Type B pancreatic cell (in vitro differentiated cells): ENCODE data around the gene UBE2O. TPM values are rescaled to one million over a fixed set of nuclear protein-coding genes. Genes with fewer than 3 reads are reported as not detected.
A peak's percentile ranks its signal among the peaks of the same experiment; 100 is the strongest.

Source experiments
- DNase-seq: peaks from one replicate; pipeline ENCODE4 v3.0.0; 2021; ENCODE audit warnings: mixed read lengths; ENCODE audit not compliant: unreplicated experiment; ENCODE audit errors: extremely low spot score
- H3K27ac Mint-ChIP-seq: 2 replicates; pipeline ENCODE4 v1.8.0; 2021; ENCODE audit warnings: mild to moderate bottlenecking, mixed read lengths
- H3K27me3 Mint-ChIP-seq: 2 replicates; pipeline ENCODE4 v1.8.0; 2021; ENCODE audit warnings: mixed read lengths
- H3K36me3 Mint-ChIP-seq: 2 replicates; pipeline ENCODE4 v1.8.0; 2021; ENCODE audit warnings: mixed read lengths
- H3K4me1 Mint-ChIP-seq: one replicate; pipeline ENCODE4 v1.8.0; 2021; ENCODE audit warnings: mixed read lengths; ENCODE audit not compliant: unreplicated experiment
- H3K4me3 Mint-ChIP-seq: 2 replicates; pipeline ENCODE4 v1.8.0; 2021; ENCODE audit warnings: mild to moderate bottlenecking, mixed read lengths
- H3K9me3 Mint-ChIP-seq: 2 replicates; pipeline ENCODE4 v1.8.0; 2021; ENCODE audit warnings: mixed read lengths
- total RNA-seq: library from RNA; stranded (reverse); gene quantifications from 2 replicates; pipeline ENCODE4 v1.2.1, GENCODE V29; 2021; ENCODE audit warnings: low replicate concordance
- TF ChIP-seq, protein P1 (sequence below): fragments of 200-600 bp; sonication (generic); conservative IDR thresholded peaks from 2 replicates; pipeline ENCODE4 v1.5.0; 2021; ENCODE audit warnings: antibody characterized with exemption, mild to moderate bottlenecking

UBE2O gene
- total RNA-seq, 1 donor from 2014 or later, result 51.5 TPM

DNA sequence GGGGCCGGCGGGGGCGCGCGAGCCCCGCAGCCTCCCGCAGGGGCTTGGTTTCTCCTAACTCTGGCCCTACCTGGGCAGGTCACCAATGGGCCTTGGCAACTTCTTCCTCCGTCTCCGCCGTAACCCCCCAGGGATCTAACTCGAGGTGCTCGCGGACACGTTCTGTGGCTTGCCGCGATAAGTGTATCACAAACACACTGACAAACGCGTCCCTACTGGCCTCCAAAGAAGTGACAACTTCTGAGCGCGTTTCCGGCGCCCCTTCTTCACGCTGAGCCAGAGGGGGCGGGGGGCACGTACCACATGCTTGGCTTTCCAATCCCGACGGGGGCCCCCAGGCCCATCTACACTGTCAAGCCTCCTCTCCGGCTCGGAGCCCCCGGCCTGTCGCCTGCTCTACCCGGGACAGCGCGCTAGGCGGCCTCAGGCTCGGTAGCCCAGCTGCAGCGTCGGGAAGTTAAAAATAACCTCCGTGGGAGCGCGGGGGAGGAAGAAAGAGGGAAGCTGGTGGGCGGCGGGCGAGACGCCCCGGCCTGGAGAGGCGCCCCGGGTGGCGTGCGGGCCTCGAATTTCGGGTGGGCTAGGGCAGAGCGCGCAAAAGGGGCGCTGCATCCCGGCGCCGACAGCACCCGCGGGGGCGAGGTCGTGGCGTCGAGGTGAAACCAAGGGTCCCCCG, 69.3 kb downstream of the UBE2O start:
- TF ChIP-seq, protein P1, sequence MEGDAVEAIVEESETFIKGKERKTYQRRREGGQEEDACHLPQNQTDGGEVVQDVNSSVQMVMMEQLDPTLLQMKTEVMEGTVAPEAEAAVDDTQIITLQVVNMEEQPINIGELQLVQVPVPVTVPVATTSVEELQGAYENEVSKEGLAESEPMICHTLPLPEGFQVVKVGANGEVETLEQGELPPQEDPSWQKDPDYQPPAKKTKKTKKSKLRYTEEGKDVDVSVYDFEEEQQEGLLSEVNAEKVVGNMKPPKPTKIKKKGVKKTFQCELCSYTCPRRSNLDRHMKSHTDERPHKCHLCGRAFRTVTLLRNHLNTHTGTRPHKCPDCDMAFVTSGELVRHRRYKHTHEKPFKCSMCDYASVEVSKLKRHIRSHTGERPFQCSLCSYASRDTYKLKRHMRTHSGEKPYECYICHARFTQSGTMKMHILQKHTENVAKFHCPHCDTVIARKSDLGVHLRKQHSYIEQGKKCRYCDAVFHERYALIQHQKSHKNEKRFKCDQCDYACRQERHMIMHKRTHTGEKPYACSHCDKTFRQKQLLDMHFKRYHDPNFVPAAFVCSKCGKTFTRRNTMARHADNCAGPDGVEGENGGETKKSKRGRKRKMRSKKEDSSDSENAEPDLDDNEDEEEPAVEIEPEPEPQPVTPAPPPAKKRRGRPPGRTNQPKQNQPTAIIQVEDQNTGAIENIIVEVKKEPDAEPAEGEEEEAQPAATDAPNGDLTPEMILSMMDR, result peak; percentile 63
- no peak for DNase-seq

DNA sequence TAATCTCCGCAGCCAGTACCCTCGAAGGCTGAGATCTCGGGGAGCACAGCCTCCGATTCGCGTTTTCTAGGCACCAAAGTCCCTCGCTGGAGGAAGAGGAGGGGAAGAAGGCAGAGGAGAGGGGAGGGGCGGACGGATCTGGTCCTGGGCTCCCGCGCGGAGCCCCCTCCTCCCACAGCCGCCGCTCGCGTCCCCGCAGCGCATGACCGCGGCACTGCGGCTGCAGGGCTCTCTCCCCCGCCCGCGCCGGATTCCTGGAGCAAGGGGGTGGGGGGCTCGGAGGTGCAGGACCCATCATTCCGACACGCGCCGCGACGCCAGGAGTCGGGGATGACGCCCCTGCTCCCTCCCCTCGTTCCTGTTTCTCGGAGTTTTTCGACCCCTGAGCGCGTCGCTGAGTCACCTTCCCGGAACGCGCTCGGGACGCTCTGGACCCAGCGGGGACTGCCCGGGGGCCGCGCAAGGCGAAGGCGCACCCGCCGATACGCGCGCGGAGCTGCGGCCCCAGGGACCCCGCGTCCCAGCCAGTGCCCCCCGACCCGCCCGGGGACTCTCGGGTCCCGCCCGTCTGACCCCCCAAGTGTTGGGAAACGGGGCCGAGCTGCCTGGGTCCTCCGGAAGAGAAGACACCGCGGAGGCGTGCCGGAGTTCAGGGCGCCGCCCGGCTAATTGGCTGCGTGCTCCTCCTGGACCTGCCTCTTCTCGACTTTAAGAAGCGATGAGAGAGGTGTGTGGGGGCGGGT, 70.0 kb downstream of the UBE2O start:
- Mint-ChIP-seq H3K27me3 (peaks cover 7% of the 10 kb centered on the region), H3K27ac (peak overlapping the region; percentile 71), H3K4me1 (peaks cover 18% of the 10 kb centered on the region), H3K36me3 (no peaks in the 10 kb centered on the region), H3K9me3 (peaks cover 4% of the 10 kb centered on the region), H3K4me3 (peak overlapping the region; percentile 93)
- DNase-seq, result no peak
- TF ChIP-seq, protein P1, result no peak

More for the DNA sequence above, 69.3 kb downstream of the UBE2O start:
- Mint-ChIP-seq H3K4me1 (peaks cover 15% of the 10 kb centered on the region), H3K27ac (peak overlapping the region; percentile 80), H3K9me3 (peaks cover under 1% of the 10 kb centered on the region), H3K4me3 (peak overlapping the region; percentile 93), H3K27me3 (peaks cover 7% of the 10 kb centered on the region), H3K36me3 (no peaks in the 10 kb centered on the region)

DNA sequence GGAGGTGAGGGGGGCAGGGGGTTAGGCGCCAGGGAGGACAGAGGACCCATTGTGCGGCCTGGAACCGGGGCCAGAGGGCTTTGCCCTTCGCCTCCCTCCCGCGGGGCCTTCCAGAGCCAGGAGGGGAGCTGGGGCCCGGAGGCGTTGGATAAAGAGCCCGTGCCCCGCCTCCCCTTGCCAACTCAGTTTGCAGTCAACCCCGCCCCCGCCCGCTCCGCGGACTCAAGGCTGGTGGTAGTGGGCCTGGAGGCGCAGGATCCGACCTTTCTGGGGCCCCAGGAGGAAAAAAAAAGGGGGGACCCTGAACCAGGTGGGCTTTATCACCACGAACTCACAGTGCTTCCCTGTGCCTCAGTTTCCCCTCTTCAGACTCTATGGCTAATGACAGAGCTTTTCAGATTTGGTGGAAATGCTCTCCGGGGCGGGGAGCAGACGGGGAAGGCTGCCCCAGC, 70.6 kb downstream of the UBE2O start:
- peaks cover 7% of the 10 kb centered on the region for H3K9me3 Mint-ChIP-seq
- H3K36me3 Mint-ChIP-seq, result peaks cover 3% of the 10 kb centered on the region
- H3K4me1 Mint-ChIP-seq, result peaks cover 21% of the 10 kb centered on the region
- H3K4me3 Mint-ChIP-seq, result peak overlapping the region; percentile 93
- DNase-seq, result peak; percentile 81
- peak overlapping the region; percentile 71 for H3K27ac Mint-ChIP-seq
- TF ChIP-seq, protein P1, result no peak
- H3K27me3 Mint-ChIP-seq, result peaks cover 9% of the 10 kb centered on the region

DNA sequence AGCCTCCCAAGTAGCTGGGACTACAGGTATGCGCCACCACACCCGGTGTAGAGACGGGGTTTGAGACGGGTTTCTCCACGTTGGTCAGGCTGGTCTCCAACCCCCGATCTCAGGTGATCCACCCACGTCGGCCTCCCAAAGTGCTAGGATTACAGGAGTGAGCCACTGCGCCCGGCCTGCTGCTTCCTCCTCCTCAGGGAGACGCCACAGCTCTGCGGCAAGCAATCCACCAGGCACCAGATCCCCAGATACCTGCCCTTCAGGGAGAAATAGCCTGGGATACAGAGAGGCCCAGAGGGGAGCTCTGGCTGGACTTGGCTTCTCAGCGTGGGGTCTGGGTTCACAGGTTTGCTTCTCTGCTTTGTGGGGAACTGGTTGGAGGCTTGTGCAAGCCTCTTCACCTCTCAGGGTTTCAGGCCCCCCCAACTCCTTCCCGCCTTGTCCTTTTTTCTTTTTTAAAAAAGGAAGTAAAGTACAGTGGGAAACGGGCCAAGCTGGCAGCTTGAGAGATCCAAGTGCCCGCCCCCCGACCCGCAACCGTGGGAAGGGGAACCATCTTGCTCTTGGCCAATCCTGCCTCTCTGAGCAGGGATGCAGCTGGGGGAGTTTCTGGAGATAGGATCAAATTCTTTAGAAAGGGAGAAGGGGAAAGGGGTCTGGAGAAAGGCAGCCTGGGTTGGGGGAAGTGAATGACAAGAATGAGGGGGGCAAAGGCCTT, 71.2 kb downstream of the UBE2O start:
- peaks cover 23% of the 10 kb centered on the region for H3K4me1 Mint-ChIP-seq
- TF ChIP-seq, protein P1, result no peak
- peaks cover 8% of the 10 kb centered on the region for H3K9me3 Mint-ChIP-seq
- H3K4me3 Mint-ChIP-seq, result peak overlapping the region; percentile 93
- H3K27ac Mint-ChIP-seq, result no peak overlapping the region
- H3K36me3 Mint-ChIP-seq, result peaks cover 4% of the 10 kb centered on the region
- H3K27me3 Mint-ChIP-seq, result peaks cover 10% of the 10 kb centered on the region
- DNase-seq, result no peak

DNA sequence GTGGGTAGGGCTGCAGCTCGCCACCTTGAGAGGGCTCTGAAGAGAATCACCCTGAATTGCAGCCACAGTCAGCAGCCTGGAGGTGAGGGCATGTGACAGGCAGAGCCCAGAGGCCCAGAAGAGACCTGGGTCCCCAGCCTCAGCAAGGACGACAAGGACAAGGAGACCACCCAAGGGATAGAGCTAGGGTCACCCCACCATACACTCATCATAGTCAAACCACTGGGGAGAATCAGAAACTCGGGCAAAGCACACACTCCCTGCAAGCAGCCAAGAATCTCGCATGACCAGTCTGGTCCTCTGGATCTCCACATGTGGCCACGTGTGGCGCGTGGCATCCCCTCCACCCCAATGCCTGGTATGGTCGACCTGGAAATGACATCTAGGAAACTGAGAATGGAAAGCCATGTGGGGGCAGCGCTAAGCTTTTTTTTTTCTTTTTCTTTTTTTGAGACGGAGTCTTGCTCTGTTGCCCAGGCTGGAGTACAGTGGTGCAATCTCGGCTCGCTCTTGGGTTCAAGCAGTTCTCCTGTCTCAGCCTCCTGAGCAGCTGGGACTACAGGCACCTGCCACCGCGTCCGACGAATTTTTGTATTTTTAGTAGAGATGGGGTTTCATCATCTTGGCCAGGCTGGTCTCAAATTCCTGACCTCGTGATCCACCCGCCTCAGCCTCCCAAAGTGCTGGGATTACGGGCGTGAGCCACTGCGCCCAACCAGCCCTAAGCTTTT, 73.1 kb downstream of the UBE2O start:
- Mint-ChIP-seq H3K9me3 (peaks cover 8% of the 10 kb centered on the region), H3K27ac (peak overlapping the region; percentile 62), H3K4me1 (peaks cover 24% of the 10 kb centered on the region), H3K4me3 (no peak overlapping the region), H3K36me3 (peaks cover 4% of the 10 kb centered on the region), H3K27me3 (peaks cover 10% of the 10 kb centered on the region)
- TF ChIP-seq, protein P1, result no peak
- DNase-seq, result no peak
